GM18520 (cell line): ENCODE measurements around the gene PRAF2.

Source experiments
- ATAC-seq: cut with Tn5 transposase; IDR thresholded peaks from one replicate; pipeline ENCODE4 v1.9.1; 2021; ENCODE audit not compliant: unreplicated experiment

The PRAF2 gene

DNA sequence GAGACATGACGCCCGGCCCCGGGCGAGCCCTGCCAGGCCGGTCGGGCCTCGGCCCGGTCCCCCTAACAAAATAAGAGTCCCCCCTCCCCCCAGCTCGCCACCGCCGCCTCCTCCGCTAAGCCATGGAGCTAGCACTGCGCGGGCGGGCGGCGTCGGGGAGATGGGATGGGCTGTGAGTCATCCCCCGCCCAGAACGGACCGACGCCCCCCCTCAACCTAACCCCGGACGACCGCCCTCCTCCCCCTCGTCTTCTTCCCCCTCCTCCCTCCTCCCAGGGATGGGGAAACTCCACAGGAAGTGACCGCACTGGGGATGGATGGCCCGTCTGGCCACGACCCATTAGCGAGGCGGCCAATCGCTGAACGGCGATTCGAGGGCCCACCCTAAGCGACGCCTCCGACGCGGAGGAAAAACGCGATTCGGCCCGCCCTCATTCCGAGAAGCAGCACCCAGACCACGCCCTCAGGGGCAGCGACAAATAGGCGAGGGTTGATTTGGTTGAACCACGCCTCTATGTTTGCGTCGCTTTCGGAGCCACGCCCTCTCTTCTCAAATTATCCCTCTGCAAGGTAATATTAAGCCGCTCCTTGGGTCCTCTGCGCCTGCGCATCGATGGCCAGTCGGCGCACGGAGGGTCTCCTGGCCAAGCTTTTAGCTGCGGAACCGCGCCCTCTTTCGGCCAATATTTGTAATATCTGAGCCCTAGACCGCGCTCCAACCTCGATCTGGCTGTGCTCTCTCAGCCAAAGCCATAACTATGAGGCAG, 30.4 kb downstream of the PRAF2 start, which contains the start of gene TFE3:
TSS of gene TFE3 (minus strand) at position 138 of the 767 bp plus-strand sequence. CDS start at position 7, 131 bp downstream.
- peak; percentile 91 for ATAC-seq

DNA sequence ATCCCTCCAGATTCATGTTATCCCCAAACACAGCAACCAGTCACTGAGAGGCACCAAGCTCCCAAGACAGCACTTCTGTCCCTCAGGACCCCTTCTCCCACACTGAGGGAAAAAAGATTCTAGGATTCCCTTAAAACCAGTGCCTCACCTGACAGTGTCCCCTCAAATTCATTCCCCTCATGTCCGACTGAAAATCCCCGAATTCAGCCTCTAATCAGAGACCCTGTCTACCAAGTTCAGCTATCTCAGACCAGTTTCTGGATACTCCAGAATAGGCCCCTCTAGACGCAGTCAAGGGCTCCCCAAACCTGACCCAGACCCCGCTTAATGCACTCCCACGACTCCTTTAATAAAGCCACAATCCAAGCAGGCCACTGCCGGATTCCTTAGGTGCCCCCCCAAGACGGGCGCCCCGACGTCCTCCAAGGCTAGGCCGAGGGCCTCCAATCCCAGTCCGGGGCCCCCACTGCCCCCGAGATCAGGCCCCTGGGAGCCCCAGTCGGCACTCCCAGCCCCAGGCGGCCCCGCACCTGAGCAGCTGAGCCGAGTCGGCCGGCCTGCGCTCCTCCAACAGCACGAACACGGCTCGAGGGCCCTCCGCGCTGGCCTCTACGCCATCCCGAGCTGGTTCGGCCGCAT, 31.1 kb downstream of the PRAF2 start:
- no peak for ATAC-seq

DNA sequence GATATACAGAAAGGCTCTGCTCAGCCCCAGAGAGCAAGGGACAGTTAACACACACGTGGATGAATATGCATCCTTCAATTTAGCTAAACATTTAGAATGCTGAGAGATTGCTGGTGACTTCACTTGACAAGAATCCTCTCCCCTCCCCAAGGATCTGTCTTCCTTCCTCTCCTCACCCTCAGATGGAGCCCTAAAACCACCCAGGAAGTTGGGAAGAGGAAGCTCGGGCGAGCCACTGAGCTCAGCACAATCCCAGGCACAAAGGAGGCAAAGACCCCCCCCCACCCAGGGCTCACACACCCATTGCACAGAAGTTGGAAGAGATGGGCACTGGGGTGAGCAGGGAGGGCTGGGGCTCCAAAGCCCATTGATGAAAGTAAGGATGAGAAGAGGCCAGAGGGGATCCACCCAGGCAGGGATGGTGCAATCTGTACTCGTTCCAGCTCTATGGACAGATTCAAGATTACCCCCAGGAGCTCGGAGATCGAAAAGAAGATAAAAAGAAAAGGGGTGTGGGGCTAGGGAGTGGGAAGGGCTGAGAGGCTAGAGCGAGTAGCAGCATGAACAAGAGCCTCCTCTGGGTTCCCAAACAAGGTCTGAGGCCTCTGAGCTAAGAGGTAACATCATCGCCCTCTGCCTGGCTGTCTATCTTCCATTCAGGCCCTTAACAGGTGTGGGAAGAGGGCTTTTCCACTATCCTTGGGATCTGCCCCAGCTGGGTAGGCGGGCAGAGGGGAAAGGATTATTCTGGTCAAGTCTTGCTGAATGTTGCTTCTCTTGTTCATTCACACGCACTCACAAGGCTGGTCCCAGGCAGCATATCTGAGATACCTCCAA, 31.8 kb downstream of the PRAF2 start:
- no peak for ATAC-seq

DNA sequence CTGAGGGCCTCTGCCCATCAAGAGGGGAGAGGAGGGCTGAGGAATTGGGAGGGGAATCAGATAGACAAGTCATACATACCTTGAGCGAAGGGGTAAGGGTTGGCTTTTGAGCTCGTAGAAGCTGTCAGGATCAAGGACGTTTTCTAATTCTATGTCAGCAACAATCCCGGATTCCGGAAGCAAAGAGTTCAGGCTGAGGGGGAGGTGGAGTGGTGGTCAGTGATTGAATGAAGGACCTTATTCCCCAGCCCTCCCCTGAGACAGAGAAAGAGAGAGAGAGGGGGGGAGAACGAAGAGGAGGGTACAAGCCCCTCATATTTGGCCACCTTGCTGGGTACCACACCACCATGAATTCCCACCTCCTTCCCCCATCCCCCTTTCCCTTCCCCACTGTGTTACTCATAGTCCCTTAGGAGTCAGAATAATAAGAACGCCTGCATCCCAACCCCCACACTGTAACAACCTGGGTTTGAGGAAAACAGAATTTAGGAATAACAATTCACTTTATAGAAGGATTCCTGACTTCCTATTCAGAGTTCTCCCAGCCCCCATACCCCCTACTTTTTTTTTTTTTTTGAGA, 33.3 kb downstream of the PRAF2 start:
- ATAC-seq: no peak

DNA sequence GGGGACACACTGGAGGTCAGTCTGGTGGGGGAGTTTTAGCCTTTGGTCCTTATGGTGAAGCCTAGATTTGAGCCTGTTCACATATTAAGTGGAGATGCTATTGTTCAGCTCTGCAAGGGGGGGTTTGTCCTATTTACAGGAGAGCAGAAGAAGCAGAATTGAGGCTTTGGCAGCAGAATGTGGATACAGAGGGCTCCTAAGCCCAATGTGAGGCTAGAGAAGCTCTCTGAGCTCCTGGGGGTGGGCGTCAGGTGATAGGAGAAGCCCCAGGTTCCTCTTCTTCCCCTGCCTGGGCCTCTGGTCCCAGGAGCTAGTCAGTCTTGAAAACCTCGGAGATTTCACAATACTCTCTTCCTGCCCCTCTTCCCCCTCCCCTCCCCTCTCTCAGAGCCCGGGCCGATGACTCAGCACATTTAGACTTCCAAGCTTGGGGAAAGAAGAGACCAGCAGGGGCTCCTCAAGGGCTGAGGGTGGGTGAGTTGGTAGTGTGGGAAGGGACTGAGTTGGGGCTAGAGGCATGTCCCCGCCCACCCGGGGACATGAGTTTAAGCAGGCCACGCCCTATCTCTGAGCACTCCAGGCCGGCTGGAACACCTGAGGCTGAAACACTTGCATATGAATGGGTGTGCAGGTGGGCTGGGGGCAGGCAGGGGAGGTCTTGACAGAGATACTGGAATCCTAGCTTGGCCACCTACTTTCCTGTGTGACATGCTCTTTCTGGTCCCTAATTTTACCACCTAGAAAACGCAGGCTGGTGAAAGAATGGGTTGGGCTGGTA, 34.0 kb downstream of the PRAF2 start:
- ATAC-seq: no peak

DNA sequence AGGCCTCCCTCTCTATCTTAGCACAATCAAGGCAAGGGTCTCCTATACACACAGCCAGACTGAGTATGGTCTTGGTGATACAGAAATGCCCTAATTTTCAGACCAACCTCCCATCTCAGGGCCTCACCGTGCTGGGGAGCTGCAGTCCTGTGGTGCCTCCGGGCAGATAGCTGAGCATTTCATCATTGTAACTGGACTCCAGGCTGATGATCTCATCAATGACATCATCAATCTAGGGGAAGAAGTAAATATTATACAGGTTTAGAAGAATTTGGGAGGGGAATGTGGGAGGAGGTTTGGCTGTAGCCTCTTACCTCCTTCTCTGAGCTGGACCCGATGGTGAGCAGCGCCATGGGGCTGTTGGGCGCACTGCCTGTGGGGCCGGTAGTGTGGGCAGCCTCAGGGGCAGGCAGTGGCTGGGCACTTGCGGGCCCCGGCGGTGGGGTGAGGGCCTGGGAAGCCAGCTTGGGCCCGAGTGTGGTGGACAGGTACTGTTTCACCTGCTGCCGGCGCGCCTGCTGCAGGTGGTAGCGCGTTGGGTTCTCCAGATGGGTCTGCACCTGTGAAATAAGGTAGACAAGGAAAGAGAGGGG, 35.8 kb downstream of the PRAF2 start:
- ATAC-seq: no peak

DNA sequence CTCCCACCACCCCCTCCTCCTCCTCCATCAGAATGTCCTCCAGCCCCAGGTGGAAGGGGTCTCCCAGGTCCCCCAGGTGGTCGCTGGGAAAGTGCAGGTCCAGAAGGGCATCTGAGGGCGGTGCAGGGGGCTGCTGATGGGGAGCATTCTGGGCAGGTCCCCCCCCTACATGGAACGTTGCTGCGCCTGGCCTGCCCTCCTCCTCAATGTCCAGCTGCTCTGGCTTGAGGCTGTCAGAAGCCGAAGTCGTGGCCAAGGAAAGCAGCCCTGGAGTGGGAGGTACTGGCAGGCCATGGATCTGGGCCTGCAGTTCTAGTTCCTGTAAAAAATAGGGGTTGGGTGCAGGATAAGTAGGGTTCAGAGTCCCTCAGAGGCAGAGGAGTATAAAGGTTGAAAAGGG, 43.5 kb downstream of the PRAF2 start:
- no peak for ATAC-seq

DNA sequence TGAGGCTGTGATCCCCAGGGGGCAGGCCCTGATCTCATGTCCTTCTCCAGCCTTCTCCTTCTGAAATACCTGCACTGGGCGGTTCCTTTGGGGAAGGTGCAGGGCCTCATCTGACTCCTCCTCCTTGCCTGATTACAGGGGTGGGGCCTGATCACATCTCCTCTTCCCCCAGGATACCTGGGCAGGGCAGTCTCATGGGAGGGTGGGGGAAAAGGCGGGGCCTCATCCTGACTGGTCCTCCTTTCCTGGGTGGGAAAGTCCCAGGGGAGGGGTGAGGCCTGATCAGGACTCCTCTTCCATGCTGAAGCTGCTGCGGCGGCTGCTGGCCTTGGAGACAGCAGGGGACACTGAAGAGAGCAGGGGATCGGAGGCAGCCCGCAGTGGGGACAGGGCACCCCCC, 43.9 kb downstream of the PRAF2 start:
- ATAC-seq: no peak
